Activated CD8-positive, alpha-beta memory T cell treated with anti-CD3 and anti-CD28 coated beads, Interleukin-2, amount 50 U/mL, for 4 hours (primary cell): ENCODE data around the gene SULT6B1.
"Not testable (repeated sequence)": the region's sequence is repeated elsewhere in the genome, so short reads cannot be mapped to it uniquely, and the experiment has no call there.

Experiments
- DNase-seq: peaks from one replicate; pipeline ENCODE4 v3.0.0-alpha.2; 2020

Gene SULT6B1

DNA sequence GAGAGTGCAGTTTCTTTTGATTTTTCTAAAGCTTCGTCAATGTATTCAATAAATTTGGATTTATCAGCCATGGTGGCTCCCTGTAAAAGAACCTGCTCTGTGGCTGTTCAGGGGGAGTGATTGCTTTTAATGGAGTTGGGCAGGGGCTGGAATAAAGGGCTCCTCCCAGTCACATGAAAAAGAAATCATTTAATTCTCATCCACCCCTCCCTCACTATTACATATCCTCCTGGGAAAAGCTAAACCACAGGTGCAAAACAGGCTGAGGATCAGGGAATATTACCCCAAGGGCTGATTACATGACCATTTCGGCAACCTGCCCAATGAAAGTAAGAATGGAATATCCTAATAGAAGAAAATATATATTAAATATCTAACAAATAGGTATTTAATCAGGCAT is at the start of gene SULT6B1:
Gene SULT6B1 (minus strand): TSS at position 101 of the 400 bp plus-strand sequence. CDS start 30 bp downstream, at position 71.
- DNase-seq = no peak

GRCh38 chr2:37232131-37232933 is 43.9 kb upstream of the SULT6B1 start:
- DNase-seq = peak; percentile 15

- DNase-seq = peak; percentile 86
Measured at GRCh38 chr2:37231241-37232130, 43.0 kb upstream of the SULT6B1 start, which contains the start of the genes CEBPZ and NDUFAF7. Gene CEBPZ (minus strand): TSS chr2:37231596. CDS start chr2:37231567, 29 bp downstream. Gene NDUFAF7 (plus strand): TSS chr2:37231658. CDS start chr2:37231706, 48 bp downstream.

DNA sequence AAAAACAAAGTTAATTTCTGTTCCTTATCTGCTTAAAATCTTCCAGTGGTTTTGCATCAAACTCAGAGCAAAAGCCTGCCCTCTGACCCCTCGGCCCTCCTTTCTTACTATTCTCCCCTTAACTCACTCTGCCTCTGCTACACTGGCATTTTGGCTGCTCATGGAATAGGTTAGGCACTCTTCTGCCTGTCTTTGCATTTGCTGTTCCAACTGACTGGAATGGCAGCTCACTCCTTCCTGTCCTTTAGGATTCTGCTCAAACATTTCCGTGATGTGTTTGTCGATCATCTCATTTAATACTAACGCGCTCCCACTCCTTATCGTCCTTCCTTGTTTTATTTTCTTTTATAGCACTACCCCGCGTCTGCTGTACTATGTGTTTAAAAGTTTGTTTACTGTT is 42.1 kb upstream of the SULT6B1 start:
- no peak for DNase-seq

DNA sequence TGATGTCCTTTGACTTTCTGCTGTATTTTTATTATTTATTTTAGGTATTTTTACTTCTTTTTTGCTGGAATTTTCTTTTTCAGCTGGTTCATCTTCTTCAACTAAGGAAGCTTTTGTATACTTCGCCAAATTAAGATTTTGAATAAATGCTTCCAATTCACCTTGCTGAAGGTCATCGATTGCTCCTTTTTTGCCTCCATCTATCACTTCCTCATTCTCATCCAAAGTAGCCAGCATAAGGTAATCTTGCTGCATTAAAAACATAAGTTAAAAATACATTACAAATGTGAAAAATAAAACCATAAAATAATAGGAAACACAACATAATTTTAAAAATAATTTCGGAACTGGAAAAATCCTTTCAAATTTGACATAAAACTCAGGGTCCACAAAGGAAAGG is 40.3 kb upstream of the SULT6B1 start:
- DNase-seq = no peak

DNA sequence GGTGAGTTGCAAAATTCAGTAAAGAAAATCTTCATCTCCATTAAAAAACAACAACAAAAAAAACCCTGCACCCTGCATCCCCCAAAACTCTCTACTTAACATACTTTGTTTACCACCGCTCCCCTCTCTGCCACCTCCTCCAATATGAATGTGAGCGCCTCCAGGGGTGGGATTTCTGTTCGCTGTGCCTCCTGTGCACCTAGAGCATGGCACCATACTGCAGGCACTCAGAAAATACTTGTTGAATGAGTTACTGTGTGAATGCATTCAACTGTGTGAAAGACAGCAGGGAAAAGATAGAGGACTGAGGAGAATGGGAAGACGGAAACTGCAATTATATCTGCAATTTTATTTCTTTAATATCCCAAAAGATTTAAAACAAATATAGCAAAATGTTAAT is 38.4 kb upstream of the SULT6B1 start:
- DNase-seq = no peak

DNA sequence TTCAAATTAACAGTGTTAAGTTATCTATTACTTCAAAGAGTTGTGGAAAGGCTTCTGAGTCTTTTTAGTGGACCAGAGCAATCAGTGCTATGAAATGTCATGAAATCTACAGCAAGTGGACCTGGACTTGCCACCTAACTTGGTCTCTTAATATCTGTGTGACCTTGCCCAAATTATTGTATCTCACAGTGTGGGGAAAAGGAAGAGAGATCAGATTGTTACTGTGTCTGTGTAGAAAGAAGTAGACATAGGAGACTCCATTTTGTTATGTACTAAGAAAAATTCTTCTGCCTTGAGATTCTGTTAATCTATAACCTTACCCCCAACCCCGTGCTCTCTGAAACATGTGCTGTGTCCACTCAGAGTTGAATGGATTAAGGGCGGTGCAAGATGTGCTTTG is 36.7 kb upstream of the SULT6B1 start:
- not testable (repeated sequence) for DNase-seq

GRCh38 chr2:37224063-37224462 is 35.6 kb upstream of the SULT6B1 start:
- DNase-seq = no peak

DNA sequence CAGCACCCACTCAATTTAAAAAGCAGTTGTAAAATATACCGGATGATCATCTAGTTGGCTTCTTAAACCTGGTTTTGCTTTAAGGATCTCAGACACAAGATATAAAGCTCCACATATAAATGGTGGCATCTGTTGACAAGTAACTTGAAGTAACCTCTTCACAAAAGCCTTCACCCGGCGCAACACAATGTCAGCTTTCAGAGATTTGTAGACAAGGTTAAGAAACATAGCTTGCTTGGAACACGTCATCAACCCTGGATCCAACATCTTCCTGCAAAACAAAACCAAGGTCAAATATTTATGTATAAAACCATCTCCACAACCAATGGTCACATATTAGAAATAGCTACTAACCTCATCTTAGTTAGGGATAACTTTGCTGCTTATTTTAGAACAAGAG is 34.7 kb upstream of the SULT6B1 start:
- no peak for DNase-seq

- no peak for DNase-seq
Measured at GRCh38 chr2:37219046-37219445, 30.6 kb upstream of the SULT6B1 start.

DNA sequence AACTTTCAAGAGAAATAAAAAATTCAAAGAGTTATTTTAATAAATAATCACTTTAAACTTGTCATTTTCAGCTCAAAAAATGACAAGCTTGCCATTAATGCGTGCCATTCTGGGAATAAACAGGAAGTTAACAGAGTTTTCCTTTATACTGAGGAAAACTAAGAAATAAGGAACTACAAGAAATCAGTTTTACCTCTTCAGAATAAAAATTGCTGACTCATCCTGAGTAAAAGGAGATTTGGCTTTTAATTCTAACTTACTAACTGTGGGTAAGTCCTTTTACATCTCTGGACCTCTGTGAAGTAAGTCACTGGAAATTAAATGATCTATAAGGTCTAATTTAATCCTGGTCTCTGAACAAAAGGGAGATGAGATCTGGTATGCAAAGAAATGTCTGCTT is 26.8 kb upstream of the SULT6B1 start:
- no peak for DNase-seq

GRCh38 chr2:37211939-37212338 is 23.5 kb upstream of the SULT6B1 start:
- no peak for DNase-seq

- no peak for DNase-seq
Measured at GRCh38 chr2:37211212-37211611, 22.7 kb upstream of the SULT6B1 start.

DNA sequence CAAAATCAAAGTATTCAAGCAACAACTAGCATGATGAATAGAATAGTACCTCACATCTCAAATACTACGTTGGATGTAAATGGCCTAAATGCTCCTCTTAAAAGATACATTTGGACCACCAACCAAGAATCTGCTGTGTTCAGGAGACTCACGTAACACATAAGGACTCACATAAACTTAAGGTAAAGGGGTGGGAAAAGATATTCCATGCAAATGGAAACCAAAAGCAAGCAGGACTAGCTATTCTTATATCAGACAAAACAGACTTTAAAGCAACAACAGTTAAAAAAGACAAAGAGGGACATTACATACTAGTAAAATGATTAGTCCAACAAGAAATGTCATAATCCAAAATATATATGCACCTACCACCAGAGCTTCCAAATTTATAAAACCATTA is 18.3 kb upstream of the SULT6B1 start:
- not testable (repeated sequence) for DNase-seq

GRCh38 chr2:37205689-37206341 is 17.3 kb upstream of the SULT6B1 start:
- DNase-seq = no peak

- DNase-seq = not testable (repeated sequence)
Measured at GRCh38 chr2:37205071-37205661, 16.7 kb upstream of the SULT6B1 start.

- no peak for DNase-seq
Measured at GRCh38 chr2:37203708-37204107, 15.2 kb upstream of the SULT6B1 start.

DNA sequence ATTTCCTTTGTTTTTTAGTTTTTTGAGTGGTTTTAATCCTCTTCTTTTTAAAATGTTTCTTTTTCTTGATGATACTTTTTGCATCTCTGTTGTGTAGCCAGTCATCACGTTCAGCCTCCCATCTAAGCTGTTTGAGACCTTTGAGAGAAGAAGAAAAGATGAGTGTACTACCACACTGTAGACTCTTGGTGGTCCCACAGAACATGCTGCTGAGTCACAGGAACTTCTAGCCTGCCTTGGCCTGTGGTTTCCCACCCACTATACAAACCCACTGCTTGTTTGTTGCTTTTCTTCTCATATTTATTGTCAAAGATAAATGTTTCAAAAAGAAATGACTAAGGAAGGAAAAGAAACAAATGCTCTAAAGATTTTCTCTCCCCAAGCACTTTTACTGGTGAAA is 13.3 kb upstream of the SULT6B1 start:
- DNase-seq = peak; percentile 58

DNA sequence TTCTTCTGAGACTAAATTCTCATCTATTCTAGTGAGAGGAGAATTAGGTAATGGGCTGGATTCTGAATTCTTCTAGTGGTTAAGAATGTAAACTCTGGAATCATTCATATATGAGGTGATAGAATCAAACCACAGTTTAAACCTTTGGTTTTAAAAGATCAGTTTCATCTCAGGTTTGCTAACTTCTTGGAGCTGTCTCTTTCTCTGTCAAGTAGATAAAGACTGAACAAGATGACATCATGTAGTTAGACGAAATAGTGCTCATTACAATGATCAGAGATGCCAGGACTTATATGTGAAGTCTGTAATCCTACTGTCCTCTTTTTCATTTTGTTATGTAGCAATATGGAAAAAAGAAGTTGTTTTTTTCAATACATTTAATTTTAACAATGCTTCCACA is 12.7 kb upstream of the SULT6B1 start:
- DNase-seq = no peak

GRCh38 chr2:37198681-37199065 is 10.2 kb upstream of the SULT6B1 start:
- DNase-seq = no peak

DNA sequence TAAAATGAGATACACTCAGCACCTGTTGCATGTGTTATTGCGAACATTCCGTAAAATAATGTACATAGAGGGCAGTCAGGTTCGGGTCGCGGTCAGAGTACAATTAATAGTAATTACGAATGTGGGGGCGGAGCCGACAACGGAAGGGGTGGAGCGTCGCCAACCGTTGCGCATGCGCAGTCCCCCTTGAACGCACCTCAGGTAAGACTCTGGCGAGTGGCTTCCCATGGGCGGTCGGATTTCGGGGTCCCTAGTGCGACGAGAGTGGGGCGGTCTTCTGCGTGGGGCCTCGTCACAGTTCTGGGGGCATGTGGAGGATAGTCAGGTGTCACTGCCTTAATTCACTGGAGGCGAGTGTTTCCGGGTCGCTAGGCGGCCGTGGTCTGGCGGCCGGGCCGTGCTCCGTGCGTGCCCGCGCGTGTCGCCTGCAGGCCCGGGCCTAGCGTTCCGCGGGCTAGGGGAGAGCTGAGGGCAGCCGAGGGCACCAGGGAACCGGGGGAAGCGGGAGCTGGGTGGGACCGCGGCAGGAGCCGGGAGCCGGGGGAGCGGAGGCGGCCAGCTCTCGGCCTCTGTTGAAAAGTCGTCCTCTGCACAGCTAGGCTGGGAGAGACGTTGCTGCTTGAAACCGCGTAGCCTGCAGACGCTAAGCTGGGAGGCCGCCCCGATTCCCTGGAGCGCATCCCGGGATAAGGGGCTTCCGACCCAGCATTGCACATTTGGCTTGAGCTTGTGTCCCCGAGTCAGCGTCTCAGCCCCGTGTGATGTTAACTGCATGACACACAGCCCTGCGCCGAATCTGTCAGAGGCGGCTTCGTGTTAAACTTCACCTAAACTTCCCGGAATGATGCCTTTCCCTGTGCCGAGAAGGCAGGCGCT is 8.1 kb upstream of the SULT6B1 start, which contains the start of gene CEBPZOS:
Gene CEBPZOS (plus strand): TSS at position 177 of the 876 bp plus-strand sequence. CDS start 3,209 bp downstream, outside the sequence.
- peak; percentile 89 for DNase-seq
